Measurements from ENCODE around the gene ACTN3. TPM values are rescaled to one million over a fixed set of nuclear protein-coding genes. Genes with fewer than 3 reads are reported as not detected.

The ACTN3 gene
- total RNA-seq, 1 donor from 2014 or later = 156 TPM

DNA sequence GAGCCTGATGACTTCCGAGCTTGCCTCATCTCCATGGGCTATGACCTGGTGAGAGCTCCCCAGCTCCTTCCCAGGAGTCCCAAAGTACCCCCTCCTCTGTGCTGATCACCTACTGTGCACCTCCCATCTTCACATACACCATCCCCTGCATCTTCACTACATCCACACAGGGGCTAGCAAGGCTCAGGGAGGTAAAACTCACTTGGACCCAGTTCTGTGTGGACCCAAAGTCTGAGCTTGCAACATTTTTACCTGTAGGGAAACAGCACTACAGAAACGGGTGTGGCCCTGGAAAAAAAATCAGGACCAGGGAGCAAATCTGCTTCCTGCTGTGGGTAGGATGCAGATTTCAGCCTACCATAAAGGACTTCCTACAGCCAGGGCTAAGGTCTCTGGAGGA lies 15.6 kb downstream of the ACTN3 start:
- peaks cover 5 to 7% (median 5%) of the 10 kb centered on the region in 3 donors for H3K27me3 ChIP-seq (ENCODE audit: control insufficient read depth in 3 of 3, insufficient read depth in 3 of 3, low read length in 3 of 3)
- no peak overlapping the region for H3K4me3 ChIP-seq (ENCODE audit: low read length in 3 of 3)

DNA sequence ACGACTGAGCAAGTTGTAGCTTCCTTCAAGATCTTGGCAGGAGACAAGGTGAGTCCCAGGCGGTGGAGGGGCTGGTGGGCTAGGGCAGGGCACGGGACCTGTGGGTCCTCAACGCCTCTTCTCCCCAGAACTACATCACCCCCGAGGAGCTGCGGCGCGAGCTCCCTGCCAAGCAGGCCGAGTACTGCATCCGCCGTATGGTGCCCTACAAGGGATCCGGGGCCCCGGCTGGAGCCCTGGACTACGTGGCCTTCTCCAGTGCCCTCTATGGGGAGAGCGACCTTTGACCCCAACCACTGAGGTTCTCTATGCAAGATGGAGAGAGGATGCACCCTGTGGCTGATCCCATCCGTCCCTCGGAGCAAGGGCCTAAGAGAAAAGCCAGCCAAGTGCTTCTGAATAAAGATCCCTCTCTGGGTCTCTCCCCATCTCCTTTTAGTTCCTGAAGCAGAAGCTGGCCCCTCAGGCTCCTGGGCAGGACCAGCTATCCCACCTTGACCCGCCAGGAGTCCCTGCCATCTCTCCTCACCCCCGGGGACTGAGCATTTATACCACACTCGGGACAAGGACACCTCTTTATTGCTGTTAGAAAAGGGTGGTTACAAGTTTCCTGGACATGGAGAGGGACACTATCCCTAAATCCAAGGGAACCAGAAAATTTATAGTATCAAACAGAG lies 16.3 kb downstream of the ACTN3 start:
- no peak overlapping the region for H3K27ac ChIP-seq (ENCODE audit: low read depth, low read length)
- peaks cover 0 to 1% (median 0%) of the 10 kb centered on the region in 3 donors for H3K27me3 ChIP-seq (ENCODE audit: control insufficient read depth in 3 of 3, insufficient read depth in 3 of 3, low read length in 3 of 3)
- H3K9me3 ChIP-seq (ENCODE audit: control insufficient read depth in 3 of 3, low read length in 3 of 3) = no peaks in the 10 kb centered on the region
- H3K4me1 ChIP-seq (ENCODE audit: control insufficient read depth in 3 of 3, insufficient read depth in 3 of 3, low read length in 3 of 3) = peaks cover 11 to 23% (median 15%) of the 10 kb centered on the region in 3 donors
- no peak overlapping the region for H3K9ac ChIP-seq (ENCODE audit: low read depth in 1 of 3, low read length in 3 of 3)
- no peak overlapping the region for H3K4me3 ChIP-seq (ENCODE audit: low read length in 3 of 3)
- peaks cover 37 to 50% (median 49%) of the 10 kb centered on the region in 3 donors for H3K36me3 ChIP-seq (ENCODE audit: control insufficient read depth in 3 of 3, insufficient read depth in 3 of 3, low read length in 3 of 3)

More for the DNA sequence above, 15.6 kb downstream of the ACTN3 start:
- H3K27ac ChIP-seq (ENCODE audit: low read depth, low read length) = no peak overlapping the region
- H3K4me1 ChIP-seq (ENCODE audit: control insufficient read depth in 3 of 3, insufficient read depth in 3 of 3, low read length in 3 of 3) = peaks cover 4 to 23% (median 15%) of the 10 kb centered on the region in 3 donors
- no peaks in the 10 kb centered on the region for H3K9me3 ChIP-seq (ENCODE audit: control insufficient read depth in 3 of 3, low read length in 3 of 3)
- H3K36me3 ChIP-seq (ENCODE audit: control insufficient read depth in 3 of 3, insufficient read depth in 3 of 3, low read length in 3 of 3) = peaks cover 37 to 56% (median 53%) of the 10 kb centered on the region in 3 donors
- H3K9ac ChIP-seq (ENCODE audit: low read depth in 1 of 3, low read length in 3 of 3) = no peak overlapping the region

DNA sequence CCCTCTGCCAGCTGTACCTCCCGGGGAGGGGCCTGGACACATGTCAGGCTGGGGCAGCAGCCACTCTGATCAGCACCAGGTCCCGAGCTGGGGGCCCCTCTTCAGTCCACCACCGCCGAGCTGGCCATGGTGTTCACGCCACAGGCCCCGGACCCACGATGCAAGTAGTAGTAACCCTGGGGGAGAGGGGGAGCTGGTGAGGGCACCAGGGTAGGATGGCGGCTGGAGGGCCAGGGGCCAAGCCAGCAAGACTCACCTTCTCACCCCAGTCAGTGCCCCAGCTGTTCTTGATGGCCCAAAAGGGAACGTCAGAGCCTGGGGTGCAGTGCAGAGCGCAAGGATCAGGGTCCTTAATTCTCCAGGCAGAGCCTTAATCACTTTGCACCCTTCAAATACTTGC lies 17.1 kb downstream of the ACTN3 start:
- no peak overlapping the region for H3K27ac ChIP-seq (ENCODE audit: low read depth, low read length)
- no peak overlapping the region for H3K9ac ChIP-seq (ENCODE audit: low read depth in 1 of 3, low read length in 3 of 3)
- no peaks in the 10 kb centered on the region for H3K27me3 ChIP-seq (ENCODE audit: control insufficient read depth in 3 of 3, insufficient read depth in 3 of 3, low read length in 3 of 3)
- peaks cover 13 to 19% (median 13%) of the 10 kb centered on the region in 3 donors for H3K4me1 ChIP-seq (ENCODE audit: control insufficient read depth in 3 of 3, insufficient read depth in 3 of 3, low read length in 3 of 3)
- H3K9me3 ChIP-seq (ENCODE audit: control insufficient read depth in 3 of 3, low read length in 3 of 3) = no peaks in the 10 kb centered on the region
- peaks cover 37 to 50% (median 46%) of the 10 kb centered on the region in 3 donors for H3K36me3 ChIP-seq (ENCODE audit: control insufficient read depth in 3 of 3, insufficient read depth in 3 of 3, low read length in 3 of 3)
- no peak overlapping the region for H3K4me3 ChIP-seq (ENCODE audit: low read length in 3 of 3)

DNA sequence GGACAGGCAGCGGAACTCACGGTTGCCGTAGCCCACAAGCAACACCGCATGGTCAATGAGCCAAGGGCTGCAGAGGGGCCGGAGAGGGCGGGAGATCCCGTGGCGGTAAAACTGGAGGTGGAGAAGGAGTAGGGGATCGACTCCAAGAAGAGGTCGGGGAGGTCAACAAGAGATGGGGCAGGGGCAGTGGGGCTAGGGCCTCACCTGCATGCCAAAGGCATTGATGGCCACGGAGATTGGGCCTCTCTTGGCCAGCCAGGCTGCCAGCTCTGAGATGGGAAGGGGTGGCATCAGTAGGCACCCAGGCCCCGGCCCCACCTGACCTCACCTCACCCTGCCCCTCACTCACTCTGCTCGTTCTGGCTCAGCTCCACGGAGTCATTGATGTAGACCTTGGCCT lies 17.8 kb downstream of the ACTN3 start:
- no peaks in the 10 kb centered on the region for H3K27me3 ChIP-seq (ENCODE audit: control insufficient read depth in 3 of 3, insufficient read depth in 3 of 3, low read length in 3 of 3)
- peaks cover 37 to 50% (median 46%) of the 10 kb centered on the region in 3 donors for H3K36me3 ChIP-seq (ENCODE audit: control insufficient read depth in 3 of 3, insufficient read depth in 3 of 3, low read length in 3 of 3)
- no peak overlapping the region for H3K4me3 ChIP-seq (ENCODE audit: low read length in 3 of 3)
- no peak overlapping the region for H3K9ac ChIP-seq (ENCODE audit: low read depth in 1 of 3, low read length in 3 of 3)
- H3K27ac ChIP-seq (ENCODE audit: low read depth, low read length) = no peak overlapping the region
- H3K4me1 ChIP-seq (ENCODE audit: control insufficient read depth in 3 of 3, insufficient read depth in 3 of 3, low read length in 3 of 3) = peaks cover 11 to 20% (median 12%) of the 10 kb centered on the region in 3 donors
- no peaks in the 10 kb centered on the region for H3K9me3 ChIP-seq (ENCODE audit: control insufficient read depth in 3 of 3, low read length in 3 of 3)

DNA sequence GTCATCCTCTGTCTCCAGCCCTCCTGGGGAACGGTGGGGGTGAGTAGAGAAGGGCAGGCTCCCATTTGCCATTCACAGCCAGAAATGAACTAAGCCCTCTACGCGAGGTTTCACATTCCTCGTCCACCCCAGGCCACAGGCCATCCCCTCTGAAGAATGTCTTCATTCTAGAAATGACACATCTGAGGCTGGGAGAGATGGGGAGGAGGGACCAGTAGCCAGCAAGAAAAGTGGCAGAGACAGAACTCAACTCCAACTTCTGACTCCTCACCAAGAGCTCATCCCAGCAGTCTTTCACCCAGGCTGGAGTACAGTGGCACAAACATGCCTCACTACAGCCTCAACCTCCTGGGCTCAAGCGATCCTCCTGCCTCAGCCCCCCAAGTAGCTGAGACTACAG lies 18.3 kb downstream of the ACTN3 start:
- Histone ChIP-seq H3K36me3 (ENCODE audit: control insufficient read depth in 3 of 3, insufficient read depth in 3 of 3, low read length in 3 of 3) (peaks cover 37 to 50% (median 46%) of the 10 kb centered on the region in 3 donors), H3K27me3 (ENCODE audit: control insufficient read depth in 3 of 3, insufficient read depth in 3 of 3, low read length in 3 of 3) (no peaks in the 10 kb centered on the region), H3K9me3 (ENCODE audit: control insufficient read depth in 3 of 3, low read length in 3 of 3) (no peaks in the 10 kb centered on the region), H3K4me1 (ENCODE audit: control insufficient read depth in 3 of 3, insufficient read depth in 3 of 3, low read length in 3 of 3) (peaks cover 11 to 20% (median 12%) of the 10 kb centered on the region in 3 donors), H3K4me3 (ENCODE audit: low read length in 3 of 3) (no peak overlapping the region), H3K27ac (ENCODE audit: low read depth, low read length) (no peak overlapping the region), H3K9ac (ENCODE audit: low read depth in 1 of 3, low read length in 3 of 3) (no peak overlapping the region)

DNA sequence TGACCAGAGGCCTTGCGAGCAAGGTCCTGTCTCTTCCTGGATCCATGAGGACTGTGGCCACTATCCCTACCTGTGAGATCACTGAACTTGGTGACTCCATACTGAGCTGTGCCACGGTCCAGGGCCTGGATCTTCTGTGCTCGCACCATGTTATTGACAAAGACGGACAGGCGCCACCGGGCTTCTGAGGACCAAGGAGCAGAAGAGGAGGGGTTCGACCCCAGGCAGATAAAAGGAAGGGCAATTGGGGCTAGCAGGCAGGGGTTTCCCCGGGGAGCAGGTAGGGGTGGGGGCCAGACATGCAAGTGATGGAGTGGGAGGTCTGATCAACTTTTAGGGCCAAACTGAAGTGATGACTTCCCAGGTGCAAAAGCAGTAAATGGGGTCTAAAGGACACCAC lies 19.5 kb downstream of the ACTN3 start:
- H3K4me3 ChIP-seq (ENCODE audit: low read length in 3 of 3) = no peak overlapping the region
- no peak overlapping the region for H3K9ac ChIP-seq (ENCODE audit: low read depth in 1 of 3, low read length in 3 of 3)
- no peaks in the 10 kb centered on the region for H3K27me3 ChIP-seq (ENCODE audit: control insufficient read depth in 3 of 3, insufficient read depth in 3 of 3, low read length in 3 of 3)
- no peak overlapping the region for H3K27ac ChIP-seq (ENCODE audit: low read depth, low read length)
- peaks cover 11 to 16% (median 12%) of the 10 kb centered on the region in 3 donors for H3K4me1 ChIP-seq (ENCODE audit: control insufficient read depth in 3 of 3, insufficient read depth in 3 of 3, low read length in 3 of 3)
- peaks cover 35 to 40% (median 37%) of the 10 kb centered on the region in 3 donors for H3K36me3 ChIP-seq (ENCODE audit: control insufficient read depth in 3 of 3, insufficient read depth in 3 of 3, low read length in 3 of 3)
- H3K9me3 ChIP-seq (ENCODE audit: control insufficient read depth in 3 of 3, low read length in 3 of 3) = no peaks in the 10 kb centered on the region

DNA sequence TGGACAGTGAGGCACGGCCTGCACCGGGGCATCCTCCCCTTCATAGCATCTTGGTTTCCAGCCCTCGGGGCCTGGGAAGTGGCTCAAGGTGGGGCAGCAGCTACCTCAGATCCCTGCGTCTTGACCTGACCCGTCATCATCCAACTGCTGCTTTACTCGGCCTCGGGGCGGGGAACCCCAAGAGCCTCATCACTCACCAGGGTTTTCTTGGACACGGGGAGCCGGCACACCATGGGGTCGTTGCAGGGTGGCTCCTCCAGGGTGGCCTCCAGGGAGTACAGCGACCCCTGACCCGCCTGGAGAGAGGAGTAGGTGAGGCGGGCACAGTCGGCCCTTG lies 21.1 kb downstream of the ACTN3 start:
- H3K27me3 ChIP-seq (ENCODE audit: control insufficient read depth in 3 of 3, insufficient read depth in 3 of 3, low read length in 3 of 3) = no peaks in the 10 kb centered on the region
- peak overlapping the region; percentile 51 to 89 (median 64) for H3K9ac ChIP-seq (ENCODE audit: low read depth in 1 of 3, low read length in 3 of 3)
- peaks cover 11 to 16% (median 12%) of the 10 kb centered on the region in 3 donors for H3K4me1 ChIP-seq (ENCODE audit: control insufficient read depth in 3 of 3, insufficient read depth in 3 of 3, low read length in 3 of 3)
- no peak overlapping the region for H3K27ac ChIP-seq (ENCODE audit: low read depth, low read length)
- H3K36me3 ChIP-seq (ENCODE audit: control insufficient read depth in 3 of 3, insufficient read depth in 3 of 3, low read length in 3 of 3) = peaks cover 19 to 29% (median 27%) of the 10 kb centered on the region in 3 donors
- peak overlapping the region; percentile 59 to 77 (median 69) for H3K4me3 ChIP-seq (ENCODE audit: low read length in 3 of 3)
- no peaks in the 10 kb centered on the region for H3K9me3 ChIP-seq (ENCODE audit: control insufficient read depth in 3 of 3, low read length in 3 of 3)

DNA sequence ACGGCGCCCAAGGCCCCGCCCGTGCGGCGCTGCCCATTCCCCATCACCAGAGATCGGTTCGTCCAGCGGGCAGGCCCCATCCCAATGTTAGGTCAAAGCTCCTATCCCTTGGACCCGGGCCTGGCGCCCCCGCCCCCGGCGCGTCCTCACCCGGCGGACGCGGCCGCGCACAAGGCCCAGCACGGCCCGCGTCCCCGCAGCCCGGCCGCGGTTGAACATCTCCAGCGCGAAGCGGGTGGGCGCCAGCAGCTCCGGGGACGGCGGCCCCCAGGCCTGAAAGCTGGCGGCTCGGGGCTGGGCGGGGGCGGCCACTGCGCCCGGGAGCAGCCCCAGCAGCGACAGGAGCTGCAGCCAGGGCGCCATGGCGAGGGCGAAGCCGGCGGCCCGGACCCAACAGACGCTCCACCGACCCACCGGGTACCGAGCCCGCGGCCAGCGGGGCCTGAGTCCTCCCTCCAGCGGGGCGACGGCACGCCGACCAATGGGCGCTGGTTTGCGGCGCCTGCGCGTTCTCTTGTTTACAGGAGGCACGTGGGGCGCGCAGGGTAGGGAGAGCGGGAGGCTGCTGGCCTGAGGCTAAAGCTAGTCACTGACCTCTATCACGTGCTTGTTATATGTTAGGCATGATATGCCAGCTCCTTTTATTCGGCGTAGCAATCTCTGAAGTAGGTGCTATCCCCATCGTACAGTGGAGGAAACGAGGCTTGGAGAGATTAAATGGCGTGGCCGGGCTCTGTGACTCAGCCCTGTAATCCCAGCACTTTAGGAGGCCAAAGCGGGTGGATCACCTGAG lies 21.6 kb downstream of the ACTN3 start, which contains the start of gene CTSF:
CTSF (minus strand) TSS at position 483 of the 793 bp plus-strand sequence; CDS start at position 363, 120 bp downstream.
- Histone ChIP-seq H3K27me3 (ENCODE audit: control insufficient read depth in 3 of 3, insufficient read depth in 3 of 3, low read length in 3 of 3) (no peaks in the 10 kb centered on the region), H3K36me3 (ENCODE audit: control insufficient read depth in 3 of 3, insufficient read depth in 3 of 3, low read length in 3 of 3) (peaks cover 14 to 27% (median 27%) of the 10 kb centered on the region in 3 donors), H3K4me1 (ENCODE audit: control insufficient read depth in 3 of 3, insufficient read depth in 3 of 3, low read length in 3 of 3) (peaks cover 11 to 16% (median 12%) of the 10 kb centered on the region in 3 donors), H3K27ac (ENCODE audit: low read depth, low read length) (peak within 1 kb of the TSS; percentile 3), H3K9ac (ENCODE audit: low read depth in 1 of 3, low read length in 3 of 3) (peak within 1 kb of the TSS; percentile 51 to 89 (median 64)), H3K4me3 (ENCODE audit: low read length in 3 of 3) (peak within 1 kb of the TSS; percentile 64 to 77 (median 69)), H3K9me3 (ENCODE audit: control insufficient read depth in 3 of 3, low read length in 3 of 3) (no peaks in the 10 kb centered on the region)

DNA sequence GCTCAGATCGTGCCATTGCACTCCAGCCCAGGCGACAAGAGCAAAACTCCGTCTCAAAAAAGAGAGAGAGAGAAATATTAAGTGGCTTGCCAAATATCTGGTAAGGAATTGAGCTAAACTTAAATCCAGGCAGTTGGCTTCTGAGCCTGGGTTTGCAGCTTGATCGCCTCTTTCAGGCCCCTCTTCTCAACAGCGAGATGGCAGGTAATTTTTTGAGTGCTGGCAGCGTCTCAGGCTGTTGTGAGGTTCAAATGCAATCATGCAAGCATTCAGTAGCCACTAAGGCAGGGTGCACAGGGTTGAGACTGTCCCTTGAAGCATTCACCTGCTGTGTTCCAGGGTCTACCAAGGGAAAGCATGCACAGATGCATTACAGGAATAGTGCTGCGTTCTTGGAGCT lies 22.4 kb downstream of the ACTN3 start:
- H3K9me3 ChIP-seq (ENCODE audit: control insufficient read depth in 3 of 3, low read length in 3 of 3) = no peaks in the 10 kb centered on the region
- no peaks in the 10 kb centered on the region for H3K27me3 ChIP-seq (ENCODE audit: control insufficient read depth in 3 of 3, insufficient read depth in 3 of 3, low read length in 3 of 3)
- peaks cover 7 to 22% (median 22%) of the 10 kb centered on the region in 3 donors for H3K36me3 ChIP-seq (ENCODE audit: control insufficient read depth in 3 of 3, insufficient read depth in 3 of 3, low read length in 3 of 3)
- no peak overlapping the region for H3K4me3 ChIP-seq (ENCODE audit: low read length in 3 of 3)
- peak overlapping the region; percentile 3 for H3K27ac ChIP-seq (ENCODE audit: low read depth, low read length)
- peaks cover 11 to 16% (median 12%) of the 10 kb centered on the region in 3 donors for H3K4me1 ChIP-seq (ENCODE audit: control insufficient read depth in 3 of 3, insufficient read depth in 3 of 3, low read length in 3 of 3)
- H3K9ac ChIP-seq (ENCODE audit: low read depth in 1 of 3, low read length in 3 of 3) = peak overlapping the region in 1 of 3 donors; percentile 89

All from skeletal muscle tissue (tissue), 4 donors.